ENCODE measurements around the gene DEDD. TPM values are rescaled to one million over a fixed set of nuclear protein-coding genes. Genes with fewer than 3 reads are reported as not detected.

Gene DEDD
- total and polyA plus RNA-seq, 2 donors (not counting 1 experiment from before 2014, with no cell fraction given) = 35.9 to 40.8 TPM

- peaks cover 35% of the 10 kb centered on the region for H4K20me1 ChIP-seq (ENCODE audit: control insufficient read depth, insufficient read depth, low read length, poor library complexity, severe bottlenecking)
- H3K9ac ChIP-seq (ENCODE audit: low read length) = no peak overlapping the region
- Mint-ChIP-seq H3K27me3 (no peaks in the 10 kb centered on the region), H3K27ac (no peak overlapping the region), H3K4me1 (peaks cover 33% of the 10 kb centered on the region), H3K9me3 (ENCODE audit: insufficient read depth) (no peaks in the 10 kb centered on the region), H3K4me3 (no peak overlapping the region)
- H3K27me3 ChIP-seq (replicated peaks in 1 of 4; ENCODE audit: control extremely low read depth in 1 of 4, control insufficient read depth in 3 of 4, insufficient read depth in 4 of 4, low read length in 3 of 4) = no peaks in the 10 kb centered on the region
- intact Hi-C loops (cut with micrococcal nuclease) = no loop called here
- peaks cover 15 to 19% of the 10 kb centered on the region in 2 experiments for H3K36me3 ChIP-seq (replicated peaks in 1 of 2; ENCODE audit: control extremely low read depth in 1 of 2, control insufficient read depth in 1 of 2, extremely low read depth in 1 of 2, insufficient read depth in 2 of 2, low read length in 1 of 2)
- H3K27ac ChIP-seq (ENCODE audit: low read length in 2 of 2) = peak overlapping the region in 1 of 2 donors; percentile 25
- TF ChIP-seq CTCF (IDR thresholded peaks at IDR 0.05) (no peak), EZH2 (IDR thresholded peaks at IDR 0.05; ENCODE audit: borderline replicate concordance, insufficient read depth, low read depth, low read length, poor library complexity, severe bottlenecking) (no peak)
- no peak overlapping the region for H3K4me3 ChIP-seq (ENCODE audit: control extremely low read depth in 1 of 5, extremely low read depth in 1 of 5, insufficient read depth in 1 of 5, low read depth in 2 of 5, low read length in 4 of 5)
- ATAC-seq (ENCODE audit: low read depth) (no peak), DNase-seq (no peak)
- H3K9me3 ChIP-seq (ENCODE audit: control extremely low read depth in 1 of 3, control insufficient read depth in 2 of 3, insufficient read depth in 1 of 3, low read length in 2 of 3) = no peaks in the 10 kb centered on the region
- peaks cover 95% of the 10 kb centered on the region for H3K79me2 ChIP-seq (ENCODE audit: control insufficient read depth, insufficient read depth, low read length)
- H3K4me1 ChIP-seq (ENCODE audit: control insufficient read depth in 2 of 2, insufficient read depth in 2 of 2, low read length in 2 of 2) = peaks cover 7 to 9% of the 10 kb centered on the region in 2 donors
- 100% methylated on average over 2 of the region's 3 CpGs for WGBS (ENCODE audit: insufficient coverage)
- no peak overlapping the region for H2AFZ ChIP-seq (ENCODE audit: insufficient read depth, low read depth, low read length, poor library complexity, severe bottlenecking)
- ChIA-PET POLR2A (no interaction called here), CTCF (no interaction called here)
- H3K4me2 ChIP-seq (replicated peaks; ENCODE audit: low read depth, low read length, poor library complexity, severe bottlenecking) = no peak overlapping the region
Observed at GRCh38 chr1:161111117-161111516, 21.4 kb downstream of the DEDD start.

GRCh38 chr1:161106431-161106830 lies 26.0 kb downstream of the DEDD start:
- Histone ChIP-seq H3K9me3 (ENCODE audit: control extremely low read depth in 1 of 3, control insufficient read depth in 2 of 3, insufficient read depth in 1 of 3, low read length in 2 of 3) (no peaks in the 10 kb centered on the region), H4K20me1 (ENCODE audit: control insufficient read depth, insufficient read depth, low read length, poor library complexity, severe bottlenecking) (peaks cover 22% of the 10 kb centered on the region), H2AFZ (ENCODE audit: insufficient read depth, low read depth, low read length, poor library complexity, severe bottlenecking) (no peak overlapping the region), H3K79me2 (ENCODE audit: control insufficient read depth, insufficient read depth, low read length) (peaks cover 57% of the 10 kb centered on the region), H3K27ac (ENCODE audit: low read length in 2 of 2) (no peak overlapping the region), H3K4me2 (replicated peaks; ENCODE audit: low read depth, low read length, poor library complexity, severe bottlenecking) (no peak overlapping the region), H3K4me1 (ENCODE audit: control insufficient read depth in 2 of 2, insufficient read depth in 2 of 2, low read length in 2 of 2) (peaks cover 0 to 2% of the 10 kb centered on the region in 2 donors), H3K9ac (ENCODE audit: low read length) (no peak overlapping the region), H3K4me3 (ENCODE audit: control extremely low read depth in 1 of 5, extremely low read depth in 1 of 5, insufficient read depth in 1 of 5, low read depth in 2 of 5, low read length in 4 of 5) (no peak overlapping the region), H3K36me3 (replicated peaks in 1 of 2; ENCODE audit: control extremely low read depth in 1 of 2, control insufficient read depth in 1 of 2, extremely low read depth in 1 of 2, insufficient read depth in 2 of 2, low read length in 1 of 2) (peaks cover 5 to 22% of the 10 kb centered on the region in 2 experiments), H3K27me3 (replicated peaks in 1 of 4; ENCODE audit: control extremely low read depth in 1 of 4, control insufficient read depth in 3 of 4, insufficient read depth in 4 of 4, low read length in 3 of 4) (no peaks in the 10 kb centered on the region)
- no peaks in the 10 kb centered on the region for H3K27me3 Mint-ChIP-seq
- no peak for TF ChIP-seq EZH2 (IDR thresholded peaks at IDR 0.05; ENCODE audit: borderline replicate concordance, insufficient read depth, low read depth, low read length, poor library complexity, severe bottlenecking)
- TF ChIP-seq CTCF (IDR thresholded peaks at IDR 0.05) = no peak
- no CpG with 5 or more reads among the region's 1 CpG for WGBS (ENCODE audit: insufficient coverage)
- DNase-seq (no peak), ATAC-seq (ENCODE audit: low read depth) (no peak)
- intact Hi-C loops (cut with micrococcal nuclease) = no loop called here
- CTCF ChIA-PET = interaction anchor here (1.2 kb wide), 1 partner anchor 116 kb away, joined by 4 read pairs; no protein-coding TSS in a partner anchor
- POLR2A ChIA-PET = no interaction called here
- H3K27ac Mint-ChIP-seq = no peak overlapping the region
- H3K9me3 Mint-ChIP-seq (ENCODE audit: insufficient read depth) = no peaks in the 10 kb centered on the region
- peaks cover 14% of the 10 kb centered on the region for H3K4me1 Mint-ChIP-seq
- H3K4me3 Mint-ChIP-seq = no peak overlapping the region
